ENCODE measurements around the gene TMUB1. TPM values are rescaled to one million over a fixed set of nuclear protein-coding genes. Genes with fewer than 3 reads are reported as not detected.
A peak's percentile ranks its signal among the peaks of the same experiment; 100 is the strongest.

TMUB1 gene
- total RNA-seq, 1 experiment from 2014 or later: 43.8 TPM

DNA sequence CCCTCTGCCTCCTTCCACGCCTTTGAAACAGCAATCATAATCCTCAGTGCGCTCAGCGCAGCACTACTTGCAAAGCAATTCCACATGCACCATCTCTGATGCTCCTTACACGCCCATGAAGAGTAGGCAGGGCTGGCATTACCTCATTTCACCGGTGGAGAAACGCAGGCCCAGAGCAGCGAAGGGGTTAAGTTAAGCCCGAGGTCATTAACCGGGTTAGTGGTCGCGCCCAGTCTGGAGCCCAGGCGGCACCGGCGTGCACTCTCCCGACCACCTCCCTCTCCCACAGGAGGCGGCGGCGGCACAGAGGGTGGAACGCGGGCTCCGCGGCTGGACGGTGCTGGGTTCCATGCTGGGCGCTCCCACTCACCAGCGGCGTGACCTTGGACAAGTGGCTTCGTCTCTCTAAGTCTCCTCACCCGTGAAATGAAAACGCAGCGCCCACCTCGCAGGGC is 3.2 kb downstream of the TMUB1 start:
- Histone ChIP-seq H3K4me1 (ENCODE audit: insufficient read depth, low read length, poor library complexity, severe bottlenecking) (peaks cover 37% of the 10 kb centered on the region), H3K27me3 (replicated peaks; ENCODE audit: insufficient read depth, low read depth, low read length, poor library complexity) (no peaks in the 10 kb centered on the region), H3K4me3 (ENCODE audit: low read depth, low read length, poor library complexity, severe bottlenecking) (peak overlapping the region; percentile 99), H3K9me3 (ENCODE audit: low read depth, low read length, poor library complexity, severe bottlenecking) (no peaks in the 10 kb centered on the region), H3K27ac (ENCODE audit: low read depth, low read length, poor library complexity, severe bottlenecking) (peak overlapping the region; percentile 95), H3K36me3 (ENCODE audit: insufficient read depth, low read length, poor library complexity, severe bottlenecking) (peaks cover 23% of the 10 kb centered on the region)
- no peak for TF ChIP-seq EZH2 (IDR thresholded peaks at IDR 0.05; ENCODE audit: borderline replicate concordance, low read depth, low read length, poor library complexity, severe bottlenecking)
- TF ChIP-seq, protein P1, sequence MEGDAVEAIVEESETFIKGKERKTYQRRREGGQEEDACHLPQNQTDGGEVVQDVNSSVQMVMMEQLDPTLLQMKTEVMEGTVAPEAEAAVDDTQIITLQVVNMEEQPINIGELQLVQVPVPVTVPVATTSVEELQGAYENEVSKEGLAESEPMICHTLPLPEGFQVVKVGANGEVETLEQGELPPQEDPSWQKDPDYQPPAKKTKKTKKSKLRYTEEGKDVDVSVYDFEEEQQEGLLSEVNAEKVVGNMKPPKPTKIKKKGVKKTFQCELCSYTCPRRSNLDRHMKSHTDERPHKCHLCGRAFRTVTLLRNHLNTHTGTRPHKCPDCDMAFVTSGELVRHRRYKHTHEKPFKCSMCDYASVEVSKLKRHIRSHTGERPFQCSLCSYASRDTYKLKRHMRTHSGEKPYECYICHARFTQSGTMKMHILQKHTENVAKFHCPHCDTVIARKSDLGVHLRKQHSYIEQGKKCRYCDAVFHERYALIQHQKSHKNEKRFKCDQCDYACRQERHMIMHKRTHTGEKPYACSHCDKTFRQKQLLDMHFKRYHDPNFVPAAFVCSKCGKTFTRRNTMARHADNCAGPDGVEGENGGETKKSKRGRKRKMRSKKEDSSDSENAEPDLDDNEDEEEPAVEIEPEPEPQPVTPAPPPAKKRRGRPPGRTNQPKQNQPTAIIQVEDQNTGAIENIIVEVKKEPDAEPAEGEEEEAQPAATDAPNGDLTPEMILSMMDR (conservative IDR thresholded peaks at IDR 0.05; ENCODE audit: low read depth, low read length): no peak
- POLR2A ChIA-PET (ENCODE audit: low non-redundant PET): interaction anchor here (0.7 kb wide), 1 partner anchor 271 kb away, joined by 3 read pairs; no protein-coding TSS in a partner anchor
- BruUV-seq (replicated peaks): TSS peak; percentile 60
- intact Hi-C loops (cut with micrococcal nuclease; ENCODE audit: unreplicated experiment): no loop called here
- no peak for DNase-seq (ENCODE audit: low spot score)
- CTCF ChIA-PET: interaction anchor here (0.6 kb wide), 1 partner anchor 70 kb away, joined by 4 read pairs; no protein-coding TSS in a partner anchor

- BruUV-seq (replicated peaks): no TSS peak
- no peak for DNase-seq (ENCODE audit: low spot score)
- no peaks in the 10 kb centered on the region for H3K27me3 ChIP-seq (replicated peaks; ENCODE audit: insufficient read depth, low read depth, low read length, poor library complexity)
- peaks cover 30% of the 10 kb centered on the region for H3K36me3 ChIP-seq (ENCODE audit: insufficient read depth, low read length, poor library complexity, severe bottlenecking)
- H3K9me3 ChIP-seq (ENCODE audit: low read depth, low read length, poor library complexity, severe bottlenecking): no peaks in the 10 kb centered on the region
- TF ChIP-seq, protein P1 (conservative IDR thresholded peaks at IDR 0.05; ENCODE audit: low read depth, low read length): no peak
- TF ChIP-seq EZH2 (IDR thresholded peaks at IDR 0.05; ENCODE audit: borderline replicate concordance, low read depth, low read length, poor library complexity, severe bottlenecking): no peak
- H3K4me3 ChIP-seq (ENCODE audit: low read depth, low read length, poor library complexity, severe bottlenecking): peak overlapping the region; percentile 99
- POLR2A ChIA-PET (ENCODE audit: low non-redundant PET): no interaction called here
- H3K4me1 ChIP-seq (ENCODE audit: insufficient read depth, low read length, poor library complexity, severe bottlenecking): peaks cover 37% of the 10 kb centered on the region
- H3K27ac ChIP-seq (ENCODE audit: low read depth, low read length, poor library complexity, severe bottlenecking): peak overlapping the region; percentile 95
- CTCF ChIA-PET: interaction anchor here (0.6 kb wide), 1 partner anchor 70 kb away, joined by 4 read pairs; no protein-coding TSS in a partner anchor
- intact Hi-C loops (cut with micrococcal nuclease; ENCODE audit: unreplicated experiment): no loop called here
These were observed 3.9 kb downstream of the TMUB1 start for GRCh38 chr7:151079199-151079910.

DNA sequence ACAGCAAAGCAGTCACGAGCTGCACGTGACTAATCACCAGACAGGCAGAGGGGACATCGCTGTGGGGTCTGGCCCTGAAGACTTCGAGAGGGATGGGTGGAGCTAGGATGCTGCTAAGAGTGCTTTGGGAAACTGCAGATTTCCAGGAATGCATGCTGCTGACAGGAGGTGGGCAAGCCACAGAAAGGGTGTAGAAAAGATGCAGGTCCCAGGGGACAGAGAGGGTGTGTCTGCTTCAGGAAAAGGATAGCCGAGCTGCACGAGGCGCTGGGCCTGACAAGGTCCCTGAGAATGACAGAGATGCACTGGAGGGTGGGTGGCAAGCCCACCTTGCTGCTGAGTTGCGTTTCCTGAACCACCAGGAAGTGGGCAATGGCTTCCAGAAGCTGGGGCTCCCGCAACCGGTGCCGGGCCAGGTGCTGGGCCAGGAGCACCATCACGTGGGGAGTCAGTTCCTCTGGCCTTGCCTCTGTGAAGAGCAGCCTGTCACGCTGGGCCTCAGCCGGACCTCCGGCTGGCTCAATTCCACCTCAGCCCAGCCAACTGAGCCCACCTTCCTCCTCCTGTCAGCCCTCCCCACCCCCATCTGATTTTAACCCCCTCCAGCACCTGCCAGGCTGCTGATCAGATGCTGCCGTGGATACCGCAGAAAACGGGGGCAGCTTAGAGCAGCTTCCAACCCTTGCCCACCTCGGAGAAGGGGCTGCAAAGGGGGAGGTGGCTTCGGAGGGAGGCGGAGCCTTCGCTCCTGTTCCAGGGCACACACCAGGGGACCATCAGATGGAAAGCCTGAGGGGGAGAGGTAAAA is 4.9 kb downstream of the TMUB1 start:
- H3K4me1 ChIP-seq (ENCODE audit: insufficient read depth, low read length, poor library complexity, severe bottlenecking): peaks cover 33% of the 10 kb centered on the region
- peaks cover 39% of the 10 kb centered on the region for H3K36me3 ChIP-seq (ENCODE audit: insufficient read depth, low read length, poor library complexity, severe bottlenecking)
- H3K4me3 ChIP-seq (ENCODE audit: low read depth, low read length, poor library complexity, severe bottlenecking): no peak overlapping the region
- ChIA-PET CTCF (no interaction called here), POLR2A (ENCODE audit: low non-redundant PET) (no interaction called here)
- no TSS peak for BruUV-seq (replicated peaks)
- no peaks in the 10 kb centered on the region for H3K27me3 ChIP-seq (replicated peaks; ENCODE audit: insufficient read depth, low read depth, low read length, poor library complexity)
- H3K27ac ChIP-seq (ENCODE audit: low read depth, low read length, poor library complexity, severe bottlenecking): no peak overlapping the region
- intact Hi-C loops (cut with micrococcal nuclease; ENCODE audit: unreplicated experiment): no loop called here
- peak; percentile 50 for DNase-seq (ENCODE audit: low spot score)
- H3K9me3 ChIP-seq (ENCODE audit: low read depth, low read length, poor library complexity, severe bottlenecking): no peaks in the 10 kb centered on the region
- TF ChIP-seq, protein P1 (conservative IDR thresholded peaks at IDR 0.05; ENCODE audit: low read depth, low read length): no peak
- TF ChIP-seq EZH2 (IDR thresholded peaks at IDR 0.05; ENCODE audit: borderline replicate concordance, low read depth, low read length, poor library complexity, severe bottlenecking): no peak
